WI38 (cell line): ENCODE data around the gene POLK.

Source experiments
- H3K4me3 ChIP-seq: 2 replicates; pipeline ENCODE4 v1.5.1; 2011; ENCODE audit warnings: low read depth, mild to moderate bottlenecking, control low read depth, low read length
- CTCF ChIP-seq: IDR thresholded peaks from 2 replicates; pipeline ENCODE4 v1.5.1; 2012; ENCODE audit warnings: low read depth, mild to moderate bottlenecking, control low read depth, low read length

The POLK gene

GRCh38 chr5:75511435-75512382, at the start of gene POLK, which contains the start of gene CERT1:
Gene POLK, plus strand, starts transcription at chr5:75511891.
Gene CERT1, minus strand, starts transcription at chr5:75511629. Its CDS starts 422 bp downstream, at chr5:75511207.
- TF ChIP-seq CTCF, result no peak
- H3K4me3 ChIP-seq, result peak within 1 kb of the TSS; percentile 97

- no peak for TF ChIP-seq CTCF
- no peak overlapping the region for H3K4me3 ChIP-seq
These were observed 48.0 kb upstream of the POLK start for GRCh38 chr5:75463726-75464125.

GRCh38 chr5:75465480-75465879, 46.2 kb upstream of the POLK start:
- TF ChIP-seq CTCF, result no peak
- H3K4me3 ChIP-seq, result no peak overlapping the region

GRCh38 chr5:75466006-75466716, 45.5 kb upstream of the POLK start:
- no peak for TF ChIP-seq CTCF
- no peak overlapping the region for H3K4me3 ChIP-seq

- H3K4me3 ChIP-seq, result no peak overlapping the region
- TF ChIP-seq CTCF, result no peak
These were observed 43.1 kb upstream of the POLK start for GRCh38 chr5:75468593-75468992.

- no peak for TF ChIP-seq CTCF
- H3K4me3 ChIP-seq, result no peak overlapping the region
These were observed 42.7 kb upstream of the POLK start for GRCh38 chr5:75469017-75469416.

- H3K4me3 ChIP-seq, result no peak overlapping the region
- TF ChIP-seq CTCF, result no peak
These were observed 40.5 kb upstream of the POLK start for GRCh38 chr5:75471193-75471592.
